Right lobe of liver (tissue), 4 donors: ENCODE data around the gene PPP1R15B.

Experiments used
- CTCF ChIP-seq, 4 donors: fragments of 200-600 bp in 3 of 4; fragments of 450-650 bp in 1 of 4; IDR thresholded peaks; one replicate each; pipeline versions ENCODE4 v1.5.1 to v1.8.0; 2016 to 2022; ENCODE audit warnings: antibody characterized with exemption in 4 of 4, mild to moderate bottlenecking in 2 of 4
- POLR2A ChIP-seq: fragments of 450-650 bp; IDR thresholded peaks from one replicate; pipeline ENCODE4 v1.6.1; 2017; ENCODE audit warnings: antibody characterized with exemption, mild to moderate bottlenecking
- donor health status: DM: no; HTN: no; CAD: no.
- donor health status: DM: no; HTN: no; CAD: no.
- donor health status: DM: no; HTN: yes; CAD: no.

DNA sequence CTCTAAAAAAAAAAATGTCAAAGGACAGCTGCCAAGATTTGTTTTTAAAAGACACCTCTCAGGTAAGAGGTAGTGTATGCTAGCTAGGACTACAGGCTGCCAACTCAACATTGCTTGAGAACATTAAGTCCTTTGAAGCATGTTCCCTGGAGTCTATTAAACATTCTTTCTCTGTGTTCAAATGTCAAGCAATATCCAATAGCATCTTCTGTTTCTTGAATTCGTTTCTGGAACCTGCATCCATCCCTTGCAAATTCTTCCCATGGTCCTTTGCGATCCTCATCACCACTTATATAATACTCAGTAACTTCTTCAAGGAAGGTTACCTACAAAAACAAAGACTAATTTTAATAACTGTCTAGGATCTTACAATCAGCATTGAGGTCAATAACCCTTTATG is 5.6 kb downstream of the PPP1R15B start:
- TF ChIP-seq CTCF (IDR thresholded peaks at IDR 0.05) (no peak), POLR2A (no peak)
